CD4-positive, CD25-positive, alpha-beta regulatory T cell (primary cell): ENCODE results near the gene OTOG. TPM values are rescaled to one million over a fixed set of nuclear protein-coding genes. Genes with fewer than 3 reads are reported as not detected.

Source experiments
- ATAC-seq, 2 donors: fragments of 150-1000 bp; cut with Tn5 transposase; one replicate each; pipeline ENCODE4 v1.10.0; 2021; ENCODE audit warnings: low read depth in 2 of 2, moderate number of reproducible peaks in 2 of 2, moderate library complexity in 1 of 2
- DNase-seq, 3 donors: peaks; one replicate each; pipeline versions ENCODE4 v3.0.0 to v3.0.0-alpha.2; 2012 to 2022; ENCODE audit warnings: mixed read lengths in 1 of 3
- H3K27ac ChIP-seq: one replicate; pipeline ENCODE4 v1.7.0; 2013; ENCODE audit warnings: mild to moderate bottlenecking, low read length; ENCODE audit not compliant: insufficient read depth, poor library complexity, severe bottlenecking
- H3K27me3 ChIP-seq: one replicate; pipeline ENCODE4 v1.7.0; 2013; ENCODE audit warnings: low read length; ENCODE audit not compliant: control insufficient read depth, insufficient read depth
- H3K36me3 ChIP-seq: one replicate; pipeline ENCODE4 v1.7.0; 2013; ENCODE audit warnings: mild to moderate bottlenecking, low read length, moderate library complexity; ENCODE audit not compliant: control insufficient read depth, insufficient read depth
- H3K4me1 ChIP-seq: 2 replicates; pipeline ENCODE4 v1.7.0; 2013; ENCODE audit warnings: mild to moderate bottlenecking, low read length; ENCODE audit not compliant: insufficient read depth, control insufficient read depth, poor library complexity, severe bottlenecking
- H3K4me3 ChIP-seq: one replicate; pipeline ENCODE4 v1.7.0; 2013; ENCODE audit warnings: low read depth, mild to moderate bottlenecking, low read length, moderate library complexity
- H3K9me3 ChIP-seq, 2 experiments: 1 replicate in 1 of 2; 2 replicates in 1 of 2; pipeline ENCODE4 v1.7.0; 2013; ENCODE audit warnings: low read length in 2 of 2, mild to moderate bottlenecking in 1 of 2, moderate library complexity in 1 of 2; ENCODE audit not compliant: control insufficient read depth in 2 of 2
- H3K27ac Mint-ChIP-seq, 3 donors: one replicate each; pipeline ENCODE4 v1.8.0; 2020 to 2022; ENCODE audit warnings: mild to moderate bottlenecking in 3 of 3, mixed read lengths in 3 of 3, moderate library complexity in 2 of 3
- H3K27me3 Mint-ChIP-seq: one replicate; pipeline ENCODE4 v1.8.0; 2022; ENCODE audit warnings: mild to moderate bottlenecking, mixed read lengths
- H3K36me3 Mint-ChIP-seq: one replicate; pipeline ENCODE4 v1.8.0; 2020; ENCODE audit warnings: mixed read lengths
- H3K4me1 Mint-ChIP-seq, 4 donors: one replicate each; pipeline ENCODE4 v1.8.0; 2020 to 2022; ENCODE audit warnings: mixed read lengths in 4 of 4, mild to moderate bottlenecking in 1 of 4
- H3K4me3 Mint-ChIP-seq, 4 donors: one replicate each; pipeline ENCODE4 v1.8.0; 2020 to 2022; ENCODE audit warnings: mild to moderate bottlenecking in 4 of 4, mixed read lengths in 4 of 4, moderate library complexity in 3 of 4
- H3K9me3 Mint-ChIP-seq, 7 donors: one replicate each; pipeline ENCODE4 v1.8.0; 2020 to 2022; ENCODE audit warnings: mixed read lengths in 7 of 7, mild to moderate bottlenecking in 3 of 7, moderate library complexity in 2 of 7
- polyA plus RNA-seq, 4 donors: library from polyadenylated mRNA; unstranded; fragments of 300-500 nt; fragmentation: Illumina TruSeq; gene quantifications; one replicate each; pipeline ENCODE4 v1.2.3, GENCODE V29; 2021
- total RNA-seq: library from RNA; stranded (reverse); gene quantifications from one replicate; pipeline ENCODE4 v1.2.3, GENCODE V29; 2022

OTOG gene
- total and polyA plus RNA-seq, 5 donors from 2014 or later = not detected

DNA sequence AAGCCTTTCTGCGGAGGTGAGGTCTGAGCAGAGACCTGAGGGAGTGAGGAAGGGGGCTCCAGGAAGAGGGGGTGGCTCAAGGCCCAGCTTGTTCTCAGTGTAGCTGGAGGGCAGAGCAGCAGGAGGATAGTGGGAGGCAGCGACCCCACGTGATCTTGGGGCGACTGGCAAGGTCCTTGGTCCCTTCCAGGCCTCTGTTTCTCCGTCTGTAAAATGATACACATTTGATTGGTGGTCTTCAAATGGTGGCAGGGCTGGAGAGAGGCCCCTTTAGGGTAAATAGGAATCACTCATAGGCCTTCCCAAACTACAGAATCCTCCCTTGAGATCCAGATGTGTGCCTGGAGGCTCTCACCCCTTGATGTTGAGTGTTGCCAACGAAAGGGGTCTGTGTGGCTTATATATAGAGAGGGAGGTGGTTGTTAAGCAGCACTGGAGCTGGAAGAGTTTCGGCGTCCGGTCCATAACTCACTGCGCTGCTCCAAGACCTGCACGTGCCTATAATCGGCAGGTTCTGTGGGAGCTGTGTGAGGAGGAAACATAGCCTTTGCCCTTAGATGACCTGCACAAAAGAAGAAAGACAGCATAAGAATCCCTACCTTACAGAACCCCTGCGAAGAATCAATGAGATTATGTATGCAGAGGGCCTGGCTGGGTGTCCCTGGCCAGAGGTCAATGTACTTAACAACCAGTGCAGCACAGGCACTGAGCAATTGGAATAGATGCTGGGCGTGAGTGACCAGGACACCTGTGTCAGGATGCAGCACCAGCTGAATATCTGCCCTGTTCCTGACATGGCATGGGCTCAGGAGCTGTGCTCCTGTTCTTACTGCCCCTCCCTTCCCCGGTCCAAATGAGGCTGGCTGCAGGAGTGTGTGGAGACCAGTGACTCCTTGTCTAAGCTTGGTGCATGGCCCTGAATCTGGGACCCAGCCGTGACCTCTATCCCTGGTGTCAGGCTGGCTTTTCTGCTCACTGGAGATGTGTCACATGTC, 28.7 kb downstream of the OTOG start:
- H3K36me3 Mint-ChIP-seq = no peaks in the 10 kb centered on the region
- ATAC-seq = no peak
- H3K9me3 ChIP-seq = no peaks in the 10 kb centered on the region
- no peak for DNase-seq
- H3K4me1 Mint-ChIP-seq = peaks cover 0 to 4% (median 1%) of the 10 kb centered on the region in 4 donors
- H3K9me3 Mint-ChIP-seq = no peaks in the 10 kb centered on the region
- H3K27ac ChIP-seq = no peak overlapping the region
- no peaks in the 10 kb centered on the region for H3K4me1 ChIP-seq
- no peaks in the 10 kb centered on the region for H3K27me3 ChIP-seq
- H3K4me3 Mint-ChIP-seq = no peak overlapping the region
- no peak overlapping the region for H3K27ac Mint-ChIP-seq
- H3K4me3 ChIP-seq = no peak overlapping the region
- no peaks in the 10 kb centered on the region for H3K36me3 ChIP-seq
- H3K27me3 Mint-ChIP-seq = peaks cover 2% of the 10 kb centered on the region

DNA sequence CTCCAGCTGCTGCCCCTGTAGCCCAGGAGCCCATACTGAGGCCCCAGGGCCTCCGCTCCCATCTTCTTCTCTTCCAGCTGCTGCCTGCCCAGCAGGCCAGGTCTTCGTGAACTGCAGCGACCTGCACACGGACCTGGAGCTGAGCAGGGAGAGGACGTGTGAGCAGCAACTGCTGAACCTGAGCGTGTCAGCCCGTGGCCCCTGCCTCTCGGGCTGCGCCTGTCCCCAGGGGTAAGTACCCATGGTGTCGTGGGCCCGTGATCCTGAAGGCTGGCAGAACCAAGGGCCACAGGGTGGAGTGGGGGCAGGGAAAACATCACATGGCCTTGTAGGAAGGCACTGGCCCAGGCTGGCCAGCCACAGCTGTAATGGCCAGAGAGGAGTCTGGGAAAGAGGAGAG, 31.2 kb downstream of the OTOG start:
- Mint-ChIP-seq H3K27me3 (peaks cover 4% of the 10 kb centered on the region), H3K9me3 (no peaks in the 10 kb centered on the region), H3K27ac (no peak overlapping the region), H3K4me3 (no peak overlapping the region), H3K36me3 (no peaks in the 10 kb centered on the region), H3K4me1 (peaks cover 0 to 2% (median 0%) of the 10 kb centered on the region in 4 donors)
- Histone ChIP-seq H3K4me3 (no peak overlapping the region), H3K9me3 (no peaks in the 10 kb centered on the region), H3K27ac (no peak overlapping the region), H3K36me3 (no peaks in the 10 kb centered on the region), H3K4me1 (no peaks in the 10 kb centered on the region), H3K27me3 (no peaks in the 10 kb centered on the region)
- no peak for DNase-seq
- ATAC-seq = no peak

DNA sequence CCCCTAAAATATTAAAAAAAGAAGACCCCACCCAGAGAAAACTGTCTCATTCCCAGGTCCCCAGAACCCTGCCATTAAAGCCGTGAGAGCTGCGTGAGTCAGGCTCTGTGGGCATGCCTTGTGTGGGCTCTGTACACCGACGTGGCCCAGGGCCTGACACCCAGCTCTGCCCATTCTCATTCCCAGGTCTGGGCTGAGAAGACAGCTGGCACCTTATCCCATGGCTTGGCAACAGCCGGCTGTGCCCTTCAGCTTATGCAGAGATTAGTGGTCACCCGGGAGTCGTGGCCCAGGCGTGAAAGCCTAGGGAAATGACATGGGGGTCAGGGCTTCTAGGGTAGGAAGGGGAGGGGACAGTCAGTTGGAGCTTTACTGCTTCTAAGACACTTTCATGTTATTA, 31.9 kb downstream of the OTOG start:
- ATAC-seq (no peak), DNase-seq (no peak)
- Mint-ChIP-seq H3K27ac (no peak overlapping the region), H3K9me3 (no peaks in the 10 kb centered on the region), H3K36me3 (no peaks in the 10 kb centered on the region), H3K4me3 (no peak overlapping the region), H3K4me1 (no peaks in the 10 kb centered on the region), H3K27me3 (peaks cover 4% of the 10 kb centered on the region)
- no peaks in the 10 kb centered on the region for H3K36me3 ChIP-seq
- no peaks in the 10 kb centered on the region for H3K9me3 ChIP-seq
- H3K4me3 ChIP-seq = no peak overlapping the region
- no peak overlapping the region for H3K27ac ChIP-seq
- H3K4me1 ChIP-seq = no peaks in the 10 kb centered on the region
- H3K27me3 ChIP-seq = no peaks in the 10 kb centered on the region

DNA sequence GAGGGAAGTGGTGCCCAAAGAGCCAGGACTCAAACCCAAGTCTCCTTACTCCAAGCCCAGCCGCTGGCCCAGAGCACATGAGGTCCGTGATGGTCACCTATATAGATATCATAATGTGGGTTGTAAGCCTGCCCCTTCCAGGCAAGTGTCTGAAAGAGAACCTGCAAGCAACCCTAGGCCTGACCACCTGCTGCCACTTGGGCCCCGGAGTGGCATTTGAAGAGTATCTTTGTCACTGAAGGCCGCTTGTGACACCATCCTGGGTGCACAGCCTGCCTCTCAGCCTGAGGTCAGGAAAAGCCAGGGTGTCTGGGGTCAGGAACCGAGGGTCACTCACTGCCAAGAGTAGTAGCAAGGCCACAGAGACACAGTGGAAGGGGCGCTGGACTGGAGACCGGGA, 32.4 kb downstream of the OTOG start:
- Histone ChIP-seq H3K4me3 (no peak overlapping the region), H3K9me3 (no peaks in the 10 kb centered on the region), H3K27me3 (no peaks in the 10 kb centered on the region), H3K27ac (no peak overlapping the region), H3K36me3 (no peaks in the 10 kb centered on the region), H3K4me1 (no peaks in the 10 kb centered on the region)
- Mint-ChIP-seq H3K27me3 (peaks cover 4% of the 10 kb centered on the region), H3K4me3 (no peak overlapping the region), H3K27ac (no peak overlapping the region), H3K4me1 (no peaks in the 10 kb centered on the region), H3K36me3 (no peaks in the 10 kb centered on the region), H3K9me3 (no peaks in the 10 kb centered on the region)
- no peak for DNase-seq
- no peak for ATAC-seq

DNA sequence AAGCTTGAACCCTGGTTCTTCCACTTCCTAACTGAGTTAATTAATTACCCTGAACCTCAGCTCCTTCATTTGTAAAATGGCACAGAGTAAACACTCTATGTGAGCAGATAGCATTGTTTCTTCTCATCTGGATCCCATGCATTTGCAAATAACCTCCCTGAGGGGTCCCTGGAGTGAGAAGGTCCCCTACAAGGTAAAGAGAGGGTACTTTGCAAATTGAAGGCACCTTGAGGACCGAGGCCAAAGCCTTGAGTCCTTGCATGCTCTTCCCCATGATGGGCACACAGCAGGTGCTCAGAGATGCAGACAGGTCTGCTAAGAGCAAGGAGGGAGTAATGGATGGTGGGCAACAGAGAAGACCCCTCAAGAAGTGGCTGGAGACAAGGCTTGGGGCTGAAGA, 33.2 kb downstream of the OTOG start:
- peaks cover 10% of the 10 kb centered on the region for H3K27me3 Mint-ChIP-seq
- ATAC-seq = no peak
- no peaks in the 10 kb centered on the region for H3K9me3 Mint-ChIP-seq
- no peaks in the 10 kb centered on the region for H3K36me3 Mint-ChIP-seq
- Histone ChIP-seq H3K4me3 (no peak overlapping the region), H3K4me1 (no peaks in the 10 kb centered on the region), H3K36me3 (no peaks in the 10 kb centered on the region), H3K9me3 (no peaks in the 10 kb centered on the region), H3K27ac (no peak overlapping the region), H3K27me3 (no peaks in the 10 kb centered on the region)
- no peak overlapping the region for H3K27ac Mint-ChIP-seq
- no peaks in the 10 kb centered on the region for H3K4me1 Mint-ChIP-seq
- DNase-seq = no peak
- no peak overlapping the region for H3K4me3 Mint-ChIP-seq

DNA sequence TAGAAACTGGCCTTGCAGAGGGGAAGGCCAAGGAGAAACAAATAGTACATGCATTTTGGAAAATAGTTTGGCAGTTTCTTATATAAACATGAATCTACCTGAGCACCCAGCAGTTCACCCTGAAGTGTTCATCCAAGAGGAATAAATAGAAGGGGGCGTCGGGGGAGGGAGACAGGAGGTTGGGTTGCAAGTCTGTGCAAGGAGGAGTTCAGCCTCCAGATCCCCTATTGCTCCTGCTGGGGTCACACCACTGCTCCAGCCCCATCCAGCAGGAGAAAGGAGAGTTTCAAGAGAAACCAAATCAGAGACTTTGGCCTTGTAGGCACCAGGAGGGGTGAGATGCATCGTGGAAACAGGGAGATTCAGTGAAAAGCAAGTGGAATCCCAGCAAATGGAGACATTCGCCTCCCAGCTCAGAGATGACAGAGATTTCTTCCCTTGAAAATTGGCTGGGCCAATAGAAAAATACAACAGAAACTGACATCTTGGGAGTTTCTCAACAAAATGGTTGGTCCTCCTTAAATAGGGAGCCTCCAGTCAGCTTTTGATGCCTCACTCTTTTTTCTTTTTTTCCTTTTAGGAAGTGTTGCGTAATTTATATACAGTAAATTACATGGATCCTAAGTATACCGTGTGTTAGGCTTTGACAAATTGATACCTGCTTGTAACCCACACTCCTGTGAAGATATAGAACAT, 34.1 kb downstream of the OTOG start:
- Histone ChIP-seq H3K4me3 (no peak overlapping the region), H3K27ac (no peak overlapping the region), H3K9me3 (no peaks in the 10 kb centered on the region), H3K4me1 (no peaks in the 10 kb centered on the region), H3K36me3 (no peaks in the 10 kb centered on the region), H3K27me3 (no peaks in the 10 kb centered on the region)
- DNase-seq = no peak
- Mint-ChIP-seq H3K27ac (no peak overlapping the region), H3K27me3 (peaks cover 13% of the 10 kb centered on the region), H3K9me3 (no peaks in the 10 kb centered on the region), H3K36me3 (no peaks in the 10 kb centered on the region), H3K4me3 (no peak overlapping the region), H3K4me1 (no peaks in the 10 kb centered on the region)
- ATAC-seq = no peak

DNA sequence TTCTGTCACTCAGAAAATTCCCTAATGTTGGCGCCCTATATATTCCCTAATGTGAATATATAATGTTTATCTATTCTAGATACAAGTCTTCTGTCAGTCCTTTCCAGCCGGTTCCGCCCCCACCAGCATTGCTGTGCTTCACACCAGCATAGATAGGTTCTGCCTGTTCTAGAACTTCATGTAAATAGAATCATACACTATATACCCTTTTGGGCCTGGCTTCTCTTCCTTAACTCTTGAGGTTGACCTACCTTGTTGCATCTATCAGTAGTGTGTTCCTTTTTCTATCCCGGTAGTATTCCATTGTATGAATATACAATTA, 34.6 kb downstream of the OTOG start:
- Mint-ChIP-seq H3K9me3 (no peaks in the 10 kb centered on the region), H3K4me1 (no peaks in the 10 kb centered on the region), H3K27ac (no peak overlapping the region), H3K27me3 (peaks cover 13% of the 10 kb centered on the region), H3K36me3 (no peaks in the 10 kb centered on the region), H3K4me3 (no peak overlapping the region)
- no peaks in the 10 kb centered on the region for H3K4me1 ChIP-seq
- H3K36me3 ChIP-seq = no peaks in the 10 kb centered on the region
- DNase-seq = no peak
- no peaks in the 10 kb centered on the region for H3K27me3 ChIP-seq
- no peak overlapping the region for H3K27ac ChIP-seq
- no peak for ATAC-seq
- no peak overlapping the region for H3K4me3 ChIP-seq
- H3K9me3 ChIP-seq = no peaks in the 10 kb centered on the region
